Upper lobe of right lung (tissue), 1 donor: Measurements from ENCODE around the gene TFAP2A. TPM values are rescaled to one million over a fixed set of nuclear protein-coding genes. Genes with fewer than 3 reads are reported as not detected.

Experiments
- ATAC-seq: fragments of 200-7000 bp; cut with Tn5 transposase; one replicate; pipeline ENCODE4 v1.9.1; 2020; ENCODE audit warnings: mild to moderate bottlenecking, moderate library complexity
- DNase-seq: peaks from one replicate; pipeline ENCODE4 v3.0.0-alpha.2; 2020
- H3K27ac ChIP-seq: fragments of 200-600 bp; one replicate; pipeline ENCODE4 v1.8.0; 2022
- H3K27me3 ChIP-seq: fragments of 200-600 bp; one replicate; pipeline ENCODE4 v1.8.0; 2022; ENCODE audit warnings: mild to moderate bottlenecking
- H3K36me3 ChIP-seq: fragments of 200-600 bp; one replicate; pipeline ENCODE4 v1.8.0; 2022
- H3K4me1 ChIP-seq: fragments of 200-600 bp; one replicate; pipeline ENCODE4 v1.8.0; 2022
- H3K4me3 ChIP-seq: fragments of 200-600 bp; one replicate; pipeline ENCODE4 v1.8.0; 2022; ENCODE audit warnings: mild to moderate bottlenecking
- H3K9me3 ChIP-seq: fragments of 200-600 bp; one replicate; pipeline ENCODE4 v1.8.0; 2022
- CTCF ChIP-seq: fragments of 200-600 bp; IDR thresholded peaks from one replicate; pipeline ENCODE4 v1.8.0; 2022; ENCODE audit warnings: antibody characterized with exemption
- intact Hi-C: fragments of 100-400 bp; cut with DNase I; formaldehyde crosslinking; loops from one replicate; pipeline ENCODE4 v1.11.0; 2022
- long read RNA-seq: library from polyadenylated mRNA; unstranded; transcript quantifications from one replicate; pipeline ENCODE4 v2.0.0, GENCODE V29; 2021
- total RNA-seq: library from RNA; stranded (reverse); fragmentation: NEBNext Ultra II Directional; extraction: Animal tissue kit (Norgen Biotek cat#: 25700); gene quantifications from one replicate; pipeline ENCODE4 v1.2.1, GENCODE V29; 2021
- donor health status: DM: no; HTN: yes; CAD: no; lungs with severe emphysema.

TFAP2A gene
- 1.9 TPM for total RNA-seq
- long read RNA-seq, partial matches to known transcripts = 1 of 2 reads
- long read RNA-seq, other reads (novel, unspliced or antisense) = 0 of 2 reads

- Histone ChIP-seq H3K27ac (no peak within 1 kb of the TSS), H3K4me1 (peaks cover 33% of the 10 kb centered on the region), H3K9me3 (no peaks in the 10 kb centered on the region), H3K27me3 (peaks cover 94% of the 10 kb centered on the region), H3K4me3 (no peak within 1 kb of the TSS), H3K36me3 (no peaks in the 10 kb centered on the region)
- no peak for TF ChIP-seq CTCF
- ATAC-seq (no peak), DNase-seq (no peak)
- intact Hi-C loops = no loop called here
These were observed at the start of gene TFAP2A for GRCh38 chr6:10414756-10415616. Gene TFAP2A (minus strand): TSS chr6:10415074. CDS start chr6:10414991, 83 bp downstream.

GRCh38 chr6:10463491-10464481 lies 48.9 kb upstream of the TFAP2A start:
- Histone ChIP-seq H3K27me3 (no peaks in the 10 kb centered on the region), H3K27ac (no peak overlapping the region), H3K4me3 (no peak overlapping the region), H3K9me3 (no peaks in the 10 kb centered on the region), H3K4me1 (no peaks in the 10 kb centered on the region), H3K36me3 (no peaks in the 10 kb centered on the region)
- TF ChIP-seq CTCF = no peak
- intact Hi-C loops = no loop called here
- ATAC-seq (no peak), DNase-seq (no peak)

- H3K9me3 ChIP-seq = no peaks in the 10 kb centered on the region
- H3K27ac ChIP-seq = no peak overlapping the region
- no peak for TF ChIP-seq CTCF
- H3K4me3 ChIP-seq = no peak overlapping the region
- no peaks in the 10 kb centered on the region for H3K36me3 ChIP-seq
- DNase-seq = no peak
- H3K27me3 ChIP-seq = no peaks in the 10 kb centered on the region
- intact Hi-C loops = no loop called here
- no peaks in the 10 kb centered on the region for H3K4me1 ChIP-seq
- ATAC-seq = no peak
These were observed 48.2 kb upstream of the TFAP2A start for GRCh38 chr6:10463040-10463439.

GRCh38 chr6:10461850-10462249 lies 47.0 kb upstream of the TFAP2A start:
- no peaks in the 10 kb centered on the region for H3K27me3 ChIP-seq
- no peak for TF ChIP-seq CTCF
- no peaks in the 10 kb centered on the region for H3K36me3 ChIP-seq
- ATAC-seq = no peak
- no peak overlapping the region for H3K4me3 ChIP-seq
- no peak for DNase-seq
- intact Hi-C loops = no loop called here
- H3K27ac ChIP-seq = no peak overlapping the region
- H3K4me1 ChIP-seq = no peaks in the 10 kb centered on the region
- H3K9me3 ChIP-seq = no peaks in the 10 kb centered on the region

GRCh38 chr6:10460096-10460495 lies 45.2 kb upstream of the TFAP2A start:
- TF ChIP-seq CTCF = no peak
- H3K27ac ChIP-seq = no peak overlapping the region

More at GRCh38 chr6:10460096-10460495, 45.2 kb upstream of the TFAP2A start:
- Histone ChIP-seq H3K27me3 (no peaks in the 10 kb centered on the region), H3K36me3 (no peaks in the 10 kb centered on the region), H3K4me3 (no peak overlapping the region), H3K9me3 (no peaks in the 10 kb centered on the region), H3K4me1 (no peaks in the 10 kb centered on the region)
- intact Hi-C loops = no loop called here
- no peak for DNase-seq
- ATAC-seq = no peak
